Measurements from ENCODE around the gene CCNG1. TPM values are rescaled to one million over a fixed set of nuclear protein-coding genes. Genes with fewer than 3 reads are reported as not detected.
A peak's percentile ranks its signal among the peaks of the same experiment; 100 is the strongest.
"Not testable (repeated sequence)": the region's sequence is repeated elsewhere in the genome, so short reads cannot be mapped to it uniquely, and the experiment has no call there.

Gene CCNG1
- 100 to 1,000 TPM; 137 to 142 TPM for total RNA-seq

- Mint-ChIP-seq H3K4me1 (peaks cover 46% of the 10 kb centered on the region), H3K4me3 (peak within 1 kb of the TSS; percentile 91), H3K27ac (peak within 1 kb of the TSS; percentile 92), H3K27me3 (peaks cover 8% of the 10 kb centered on the region), H3K36me3 (ENCODE audit: low read depth) (peaks cover 28% of the 10 kb centered on the region), H3K9me3 (no peaks in the 10 kb centered on the region)
- CTCF ChIA-PET = interaction anchor here (1.0 to 1.9 kb wide), 5 partner anchors 11 to 24 kb away, joined by 3 to 9 read pairs (median 3); partner anchors contain the start of genes HMMR and NUDCD2
- POLR2A ChIA-PET = interaction anchor here (1.5 kb wide), 1 partner anchor 23 kb away, joined by 6 read pairs; the partner anchor contains the start of genes HMMR and NUDCD2
- peak; percentile 94 for DNase-seq
These were observed at the start of gene CCNG1 for GRCh38 chr5:163437309-163438182. Gene CCNG1 (plus strand): TSS chr5:163437595. CDS start chr5:163439257, 1,662 bp downstream.

- Mint-ChIP-seq H3K4me3 (no peak overlapping the region), H3K27ac (no peak overlapping the region), H3K36me3 (ENCODE audit: low read depth) (no peaks in the 10 kb centered on the region), H3K9me3 (no peaks in the 10 kb centered on the region), H3K4me1 (no peaks in the 10 kb centered on the region), H3K27me3 (peaks cover 7% of the 10 kb centered on the region)
- ChIA-PET POLR2A (no interaction called here), CTCF (no interaction called here)
- no peak for DNase-seq
These were observed 41.6 kb upstream of the CCNG1 start for GRCh38 chr5:163395792-163396191.

GRCh38 chr5:163396818-163397340 lies 40.5 kb upstream of the CCNG1 start:
- POLR2A ChIA-PET; H3K4me3 Mint-ChIP-seq; DNase-seq; H3K9me3 Mint-ChIP-seq; H3K27me3 Mint-ChIP-seq; H3K27ac Mint-ChIP-seq; H3K36me3 Mint-ChIP-seq (ENCODE audit: low read depth); CTCF ChIA-PET; H3K4me1 Mint-ChIP-seq: not testable (repeated sequence)

GRCh38 chr5:163397354-163397753 lies 40.0 kb upstream of the CCNG1 start:
- POLR2A ChIA-PET = no interaction called here
- H3K4me3 Mint-ChIP-seq = no peak overlapping the region
- CTCF ChIA-PET = interaction anchor here (1.5 kb wide), 1 partner anchor 11 kb away, joined by 3 read pairs; no protein-coding TSS in a partner anchor
- no peaks in the 10 kb centered on the region for H3K36me3 Mint-ChIP-seq (ENCODE audit: low read depth)
- H3K27me3 Mint-ChIP-seq = peaks cover 7% of the 10 kb centered on the region
- DNase-seq = no peak
- no peak overlapping the region for H3K27ac Mint-ChIP-seq
- no peaks in the 10 kb centered on the region for H3K4me1 Mint-ChIP-seq
- no peaks in the 10 kb centered on the region for H3K9me3 Mint-ChIP-seq

GRCh38 chr5:163399923-163400322 lies 37.5 kb upstream of the CCNG1 start:
- ChIA-PET POLR2A (no interaction called here), CTCF (interaction anchor here (0.6 to 0.9 kb wide), 2 partner anchors 22 to 91 kb away, joined by 4 to 6 read pairs; no protein-coding TSS in a partner anchor)
- H3K27ac Mint-ChIP-seq = no peak overlapping the region

GRCh38 chr5:163401271-163401670 lies 36.1 kb upstream of the CCNG1 start:
- DNase-seq = no peak
- Mint-ChIP-seq H3K4me3 (no peak overlapping the region), H3K27ac (no peak overlapping the region), H3K36me3 (ENCODE audit: low read depth) (no peaks in the 10 kb centered on the region), H3K27me3 (peaks cover 3% of the 10 kb centered on the region), H3K4me1 (no peaks in the 10 kb centered on the region), H3K9me3 (no peaks in the 10 kb centered on the region)
- ChIA-PET POLR2A (no interaction called here), CTCF (no interaction called here)

More at GRCh38 chr5:163399923-163400322, 37.5 kb upstream of the CCNG1 start:
- Mint-ChIP-seq H3K4me1 (no peaks in the 10 kb centered on the region), H3K27me3 (peaks cover 5% of the 10 kb centered on the region), H3K36me3 (ENCODE audit: low read depth) (no peaks in the 10 kb centered on the region), H3K4me3 (no peak overlapping the region), H3K9me3 (no peaks in the 10 kb centered on the region)
- DNase-seq = no peak

GRCh38 chr5:163402007-163402406 lies 35.4 kb upstream of the CCNG1 start:
- no peak overlapping the region for H3K27ac Mint-ChIP-seq
- CTCF ChIA-PET = no interaction called here

GRCh38 chr5:163404364-163405173 lies 32.8 kb upstream of the CCNG1 start:
- no peaks in the 10 kb centered on the region for H3K27me3 Mint-ChIP-seq
- POLR2A ChIA-PET = no interaction called here
- H3K9me3 Mint-ChIP-seq = no peaks in the 10 kb centered on the region
- no peak overlapping the region for H3K27ac Mint-ChIP-seq
- DNase-seq = no peak
- no peaks in the 10 kb centered on the region for H3K36me3 Mint-ChIP-seq (ENCODE audit: low read depth)
- no peak overlapping the region for H3K4me3 Mint-ChIP-seq
- CTCF ChIA-PET = interaction anchor here (0.7 kb wide), 1 partner anchor 922 kb away, joined by 5 read pairs; no protein-coding TSS in a partner anchor
- peaks cover 2% of the 10 kb centered on the region for H3K4me1 Mint-ChIP-seq

More at GRCh38 chr5:163402007-163402406, 35.4 kb upstream of the CCNG1 start:
- no peak for DNase-seq
- POLR2A ChIA-PET = no interaction called here
- H3K27me3 Mint-ChIP-seq = peaks cover 2% of the 10 kb centered on the region
- no peak overlapping the region for H3K4me3 Mint-ChIP-seq
- no peaks in the 10 kb centered on the region for H3K4me1 Mint-ChIP-seq
- H3K36me3 Mint-ChIP-seq (ENCODE audit: low read depth) = no peaks in the 10 kb centered on the region
- H3K9me3 Mint-ChIP-seq = no peaks in the 10 kb centered on the region

- Mint-ChIP-seq H3K27ac (no peak overlapping the region), H3K36me3 (ENCODE audit: low read depth) (no peaks in the 10 kb centered on the region), H3K27me3 (no peaks in the 10 kb centered on the region), H3K9me3 (no peaks in the 10 kb centered on the region), H3K4me3 (no peak overlapping the region), H3K4me1 (peaks cover 2% of the 10 kb centered on the region)
- no peak for DNase-seq
- POLR2A ChIA-PET = interaction anchor here (0.6 kb wide), 1 partner anchor 55 kb away, joined by 4 read pairs; no protein-coding TSS in a partner anchor
- CTCF ChIA-PET = interaction anchor here (0.5 kb wide), 1 partner anchor 1862 kb away, joined by 3 read pairs; no protein-coding TSS in a partner anchor
These were observed 30.2 kb upstream of the CCNG1 start for GRCh38 chr5:163407034-163407655.

- H3K4me1 Mint-ChIP-seq = peaks cover 2% of the 10 kb centered on the region
- ChIA-PET POLR2A (no interaction called here), CTCF (interaction anchor here (0.7 to 1.5 kb wide), 5 partner anchors 10 to 98 kb away, joined by 3 to 5 read pairs (median 3); no protein-coding TSS in a partner anchor)
- H3K36me3 Mint-ChIP-seq (ENCODE audit: low read depth) = no peaks in the 10 kb centered on the region
- H3K27me3 Mint-ChIP-seq = peaks cover under 1% of the 10 kb centered on the region
- H3K27ac Mint-ChIP-seq = no peak overlapping the region
- no peaks in the 10 kb centered on the region for H3K9me3 Mint-ChIP-seq
- no peak overlapping the region for H3K4me3 Mint-ChIP-seq
- DNase-seq = peak; percentile 64
These were observed 29.0 kb upstream of the CCNG1 start for GRCh38 chr5:163408311-163408923.

- H3K27me3 Mint-ChIP-seq = peaks cover 6% of the 10 kb centered on the region
- no peak overlapping the region for H3K27ac Mint-ChIP-seq
- no peaks in the 10 kb centered on the region for H3K36me3 Mint-ChIP-seq (ENCODE audit: low read depth)
- CTCF ChIA-PET = interaction anchor here (1.4 to 1.5 kb wide), 2 partner anchors 12 to 18 kb away, joined by 3 to 5 read pairs; no protein-coding TSS in a partner anchor
- no peaks in the 10 kb centered on the region for H3K9me3 Mint-ChIP-seq
- POLR2A ChIA-PET = no interaction called here
- no peak overlapping the region for H3K4me3 Mint-ChIP-seq
- DNase-seq = no peak
- H3K4me1 Mint-ChIP-seq = peaks cover 2% of the 10 kb centered on the region
These were observed 28.0 kb upstream of the CCNG1 start for GRCh38 chr5:163409384-163409783.

- Mint-ChIP-seq H3K36me3 (ENCODE audit: low read depth) (no peaks in the 10 kb centered on the region), H3K9me3 (no peaks in the 10 kb centered on the region), H3K27ac (no peak overlapping the region), H3K27me3 (peaks cover 12% of the 10 kb centered on the region), H3K4me1 (peaks cover 2% of the 10 kb centered on the region), H3K4me3 (no peak overlapping the region)
- CTCF ChIA-PET = no interaction called here
- POLR2A ChIA-PET = interaction anchor here (0.5 kb wide), 1 partner anchor 29 kb away, joined by 3 read pairs; no protein-coding TSS in a partner anchor
- DNase-seq = no peak
These were observed 26.9 kb upstream of the CCNG1 start for GRCh38 chr5:163410505-163410904.

Data from activated CD4-positive, alpha-beta T cell treated with anti-CD3 and anti-CD28 coated beads, Interleukin-2, amount 10 ng/mL, durations not matched to agents 7 days and 5 days (primary cell).